ENCODE data around the gene TCEA3. TPM values are rescaled to one million over a fixed set of nuclear protein-coding genes. Genes with fewer than 3 reads are reported as not detected.

TCEA3 gene
- total and polyA plus RNA-seq, 2 donors (not counting 3 experiments of a cell fraction or from before 2014, with no cell fraction given): 1.5 to 3.7 TPM

- dilution Hi-C loops (cut with MboI; ENCODE audit: extremely low pct_ligation_motif_present, low sequenced_read_pairs): no loop called here
- no peak overlapping the region for H3K4me3 ChIP-seq (replicated peaks in 1 of 3; ENCODE audit: insufficient read depth in 1 of 3, low read depth in 1 of 3, low read length in 3 of 3)
- CTCF ChIA-PET: no interaction called here
- no peaks in the 10 kb centered on the region for H3K79me2 ChIP-seq (ENCODE audit: control insufficient read depth, insufficient read depth, low read length)
- POLR2A ChIA-PET: no interaction called here
- H3K4me1 ChIP-seq (ENCODE audit: control insufficient read depth, extremely low read depth, insufficient read depth, low read length): no peaks in the 10 kb centered on the region
- no peak overlapping the region for H3K9ac ChIP-seq (replicated peaks; ENCODE audit: extremely low read depth, insufficient read depth, low read length)
- BruUV-seq (replicated peaks): no TSS peak
- H3K36me3 ChIP-seq (ENCODE audit: control insufficient read depth in 2 of 2, extremely low read depth in 1 of 2, insufficient read depth in 2 of 2, low read length in 2 of 2): peaks cover 0 to 2% of the 10 kb centered on the region in 2 experiments
- DNase-seq (ENCODE audit: low read depth, low spot score) (no peak), FAIRE-seq (no peak)
- no peak overlapping the region for H3K4me2 ChIP-seq (ENCODE audit: insufficient read depth, low read length)
- H2AFZ ChIP-seq (ENCODE audit: low read depth, low read length): no peak overlapping the region
- no peak overlapping the region for H3K27ac ChIP-seq (ENCODE audit: insufficient read depth, low read depth, low read length)
- H3K27me3 ChIP-seq (ENCODE audit: control insufficient read depth in 2 of 2, insufficient read depth in 2 of 2, low read length in 2 of 2): no peaks in the 10 kb centered on the region
- intact Hi-C loops (cut with micrococcal nuclease): no loop called here
- TF ChIP-seq POLR2AphosphoS5 (IDR thresholded peaks at IDR 0.05; ENCODE audit: insufficient read depth, low read depth, low read length) (no peak), FOS (IDR thresholded peaks at IDR 0.05; ENCODE audit: borderline replicate concordance, insufficient read depth, low read length) (no peak), JUN (IDR thresholded peaks at IDR 0.05; ENCODE audit: borderline replicate concordance, insufficient read depth, insufficient read length, low read depth) (no peak), GATA2 (IDR thresholded peaks at IDR 0.05; ENCODE audit: insufficient read depth, insufficient read length, low read depth, low read length) (no peak), MYC (IDR thresholded peaks at IDR 0.05; ENCODE audit: low read depth, low read length) (no peak), MAX (IDR thresholded peaks at IDR 0.05; ENCODE audit: insufficient read depth, insufficient read length) (no peak), CTCF (IDR thresholded peaks at IDR 0.05; ENCODE audit: extremely low read depth in 1 of 2, insufficient read depth in 1 of 2, low read depth in 1 of 2, low read length in 2 of 2) (no peak), EZH2 (IDR thresholded peaks at IDR 0.05; ENCODE audit: borderline replicate concordance, low read depth, low read length, severe bottlenecking) (no peak), POLR2A (IDR thresholded peaks at IDR 0.05; ENCODE audit: low read depth, low read length) (no peak)
- H3K9me3 ChIP-seq (replicated peaks; ENCODE audit: control insufficient read depth, insufficient read depth, low read length): no peaks in the 10 kb centered on the region
- no peaks in the 10 kb centered on the region for H4K20me1 ChIP-seq (replicated peaks; ENCODE audit: control insufficient read depth, extremely low read depth, insufficient read depth, low read length)
- no peaks in the 10 kb centered on the region for H3K9me1 ChIP-seq (replicated peaks; ENCODE audit: control insufficient read depth, extremely low read depth, insufficient read depth, low read length)
These were observed 29.0 kb upstream of the TCEA3 start for GRCh38 chr1:23453455-23454000.
